Smooth muscle cell of trachea (primary cell): ENCODE results near the gene SHBG. TPM values are rescaled to one million over a fixed set of nuclear protein-coding genes. Genes with fewer than 3 reads are reported as not detected.

ENCODE experiments used
- total RNA-seq: library from RNA; depleted of rRNA; stranded (reverse); fragments of >200 nt; gene quantifications from 2 replicates; pipeline ENCODE4 v1.2.1, GENCODE V29; 2014

Gene SHBG, protein sequence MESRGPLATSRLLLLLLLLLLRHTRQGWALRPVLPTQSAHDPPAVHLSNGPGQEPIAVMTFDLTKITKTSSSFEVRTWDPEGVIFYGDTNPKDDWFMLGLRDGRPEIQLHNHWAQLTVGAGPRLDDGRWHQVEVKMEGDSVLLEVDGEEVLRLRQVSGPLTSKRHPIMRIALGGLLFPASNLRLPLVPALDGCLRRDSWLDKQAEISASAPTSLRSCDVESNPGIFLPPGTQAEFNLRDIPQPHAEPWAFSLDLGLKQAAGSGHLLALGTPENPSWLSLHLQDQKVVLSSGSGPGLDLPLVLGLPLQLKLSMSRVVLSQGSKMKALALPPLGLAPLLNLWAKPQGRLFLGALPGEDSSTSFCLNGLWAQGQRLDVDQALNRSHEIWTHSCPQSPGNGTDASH
- 0.17 and 0.29 TPM in 2 replicates for total RNA-seq

DNA sequence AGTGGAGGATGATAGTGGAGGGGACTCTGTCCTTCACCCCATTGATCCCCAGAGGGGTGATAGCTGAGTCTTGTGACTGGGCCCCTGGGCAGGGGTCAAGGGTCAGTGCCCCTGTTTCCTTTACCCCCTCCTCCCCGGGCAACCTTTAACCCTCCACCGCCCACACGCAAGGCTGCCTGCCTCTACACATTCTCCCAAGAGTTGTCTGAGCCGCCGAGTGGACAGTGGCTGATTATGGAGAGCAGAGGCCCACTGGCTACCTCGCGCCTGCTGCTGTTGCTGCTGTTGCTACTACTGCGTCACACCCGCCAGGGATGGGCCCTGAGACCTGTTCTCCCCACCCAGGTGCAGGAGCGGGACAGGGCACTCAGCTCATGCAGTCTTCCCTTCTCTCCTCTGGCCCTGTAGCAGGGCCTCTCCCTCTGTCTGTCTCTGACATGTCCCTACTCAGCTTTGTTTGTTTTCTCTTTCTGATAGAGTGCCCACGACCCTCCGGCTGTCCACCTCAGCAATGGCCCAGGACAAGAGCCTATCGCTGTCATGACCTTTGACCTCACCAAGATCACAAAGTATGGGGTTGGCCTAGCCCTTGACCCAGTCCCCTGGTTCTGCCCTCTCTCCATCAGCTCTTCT, at the start of gene SHBG:
SHBG (plus strand) TSS at position 197 of the 633 bp plus-strand sequence; CDS start at position 235, 38 bp downstream.

DNA sequence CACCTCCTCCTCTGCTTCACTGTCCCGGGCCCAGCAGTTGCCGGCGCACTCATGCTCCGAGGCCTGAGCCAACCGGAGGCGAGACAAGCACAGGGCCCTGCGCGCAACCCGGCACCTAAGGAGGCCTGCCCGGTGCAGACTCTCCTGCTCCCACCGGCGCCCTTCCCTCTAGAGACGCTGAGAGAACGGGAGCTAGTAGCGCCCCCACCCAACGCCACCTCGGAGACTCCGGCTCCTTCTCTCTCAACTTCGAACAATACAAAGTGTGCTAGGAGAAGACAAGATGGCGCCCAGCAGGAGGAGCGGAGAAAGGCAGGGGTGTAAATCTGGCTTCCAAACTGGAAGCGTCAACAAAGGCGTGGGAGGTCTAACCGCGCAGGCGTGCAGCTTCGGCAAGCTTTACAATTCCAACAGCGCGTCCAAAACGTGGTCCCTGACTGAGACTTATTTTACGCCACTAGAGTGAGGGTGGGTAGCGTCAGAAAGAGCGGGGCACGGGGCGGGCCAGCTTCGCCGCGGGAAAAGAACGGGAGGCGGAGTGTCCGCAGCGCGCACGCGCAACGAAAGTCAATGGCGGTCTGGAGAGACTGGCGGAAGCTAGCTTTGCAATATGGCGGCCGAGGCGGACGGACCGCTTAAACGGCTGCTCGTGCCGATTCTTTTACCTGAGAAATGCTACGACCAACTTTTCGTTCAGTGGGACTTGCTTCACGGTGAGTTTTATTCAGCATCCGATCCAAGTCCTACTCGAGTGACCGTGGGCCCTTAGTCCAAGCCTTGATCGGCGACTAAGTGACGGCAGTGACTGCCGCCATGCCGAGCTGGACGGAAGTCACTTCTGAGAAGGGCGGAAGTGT, 46.5 kb upstream of the SHBG start, which contains the start of gene MPDU1:
MPDU1 (plus strand) TSS at position 600 of the 857 bp plus-strand sequence; CDS start at position 611, 11 bp downstream.

DNA sequence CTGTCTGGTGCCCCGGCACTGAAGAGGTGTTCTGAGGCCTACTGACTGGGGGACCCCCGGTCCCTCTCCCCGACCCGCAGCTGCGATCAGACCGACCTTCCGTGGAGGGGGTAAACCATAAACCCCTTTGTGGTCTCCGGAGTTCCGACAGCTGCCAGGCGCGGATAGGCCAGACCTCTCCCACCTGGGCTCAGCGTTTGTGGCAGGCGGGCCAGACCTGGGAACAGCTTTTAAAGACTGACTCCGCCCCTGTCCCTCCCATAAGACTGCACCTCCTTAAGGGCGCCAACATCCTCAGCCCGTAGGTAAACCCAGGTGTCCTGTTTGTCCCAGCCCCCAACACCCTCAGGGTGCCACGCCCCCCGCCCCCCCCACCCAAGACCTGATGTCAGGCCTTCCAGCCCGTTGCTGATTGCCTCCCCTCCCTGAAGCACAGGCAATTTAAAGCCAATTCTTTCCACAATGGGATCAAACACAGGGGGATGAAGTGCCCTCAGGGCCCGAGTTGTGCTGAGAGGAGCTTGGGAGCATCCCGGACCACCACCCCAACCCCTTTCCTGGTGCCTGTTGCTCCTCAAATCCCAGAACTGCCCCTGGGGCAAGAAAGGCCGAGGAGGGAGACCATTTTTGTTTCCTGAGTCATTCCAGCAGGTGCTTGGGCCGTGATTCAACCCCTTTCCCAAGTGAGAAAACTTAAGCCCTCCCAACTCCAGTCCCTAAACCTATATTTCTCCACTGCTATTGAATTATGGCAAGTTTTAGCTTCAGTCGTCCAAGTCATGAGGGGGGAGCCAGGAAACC, 39.8 kb upstream of the SHBG start, which contains the start of gene SOX15:
SOX15 (minus strand) TSS at position 204 of the 801 bp plus-strand sequence. CDS start 418 bp downstream, outside the sequence.

DNA sequence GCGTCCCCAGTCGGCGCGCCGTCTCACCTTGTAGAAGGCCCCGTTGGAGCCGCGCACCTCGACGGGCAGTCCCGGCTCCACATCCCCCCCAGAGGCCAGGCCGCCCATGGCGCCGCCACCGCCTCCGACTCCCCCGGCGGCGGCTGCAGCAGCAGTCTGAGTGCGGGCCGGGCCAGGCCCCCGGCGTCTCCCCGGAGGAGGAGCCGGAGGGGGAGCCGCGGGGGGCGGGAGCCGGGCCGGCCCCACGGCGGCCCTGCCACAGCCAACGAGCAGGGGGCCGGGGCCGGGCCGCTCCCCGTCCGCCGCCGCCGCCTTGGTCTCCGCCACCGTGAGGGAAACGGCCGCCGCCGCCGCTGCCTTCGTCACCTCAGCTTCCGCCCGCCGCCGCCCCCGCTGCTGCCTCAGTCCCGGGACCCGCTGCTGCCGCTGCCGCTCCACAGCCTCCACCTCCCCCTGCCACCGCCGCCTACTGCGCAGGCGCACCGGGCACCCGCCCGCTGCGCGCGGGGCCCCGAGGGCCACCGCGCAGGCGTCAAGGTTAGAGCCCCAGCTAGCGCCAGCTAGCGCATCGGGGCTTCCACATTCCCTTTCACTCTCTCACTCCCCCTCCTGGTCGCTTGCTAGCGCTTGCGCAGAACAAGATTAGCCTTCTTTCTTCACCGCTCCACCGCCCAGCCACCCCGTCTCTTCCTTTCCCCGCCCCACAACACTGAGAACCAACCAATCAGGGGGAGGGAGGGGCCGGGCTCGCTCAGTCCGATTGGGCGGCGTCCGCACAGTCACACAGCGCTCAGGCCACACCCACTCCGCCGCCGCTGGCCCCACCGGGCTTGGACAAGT, 15.3 kb upstream of the SHBG start, which contains the start of gene FXR2:
FXR2 (minus strand) TSS at position 473 of the 840 bp plus-strand sequence; CDS start at position 108, 365 bp downstream.

DNA sequence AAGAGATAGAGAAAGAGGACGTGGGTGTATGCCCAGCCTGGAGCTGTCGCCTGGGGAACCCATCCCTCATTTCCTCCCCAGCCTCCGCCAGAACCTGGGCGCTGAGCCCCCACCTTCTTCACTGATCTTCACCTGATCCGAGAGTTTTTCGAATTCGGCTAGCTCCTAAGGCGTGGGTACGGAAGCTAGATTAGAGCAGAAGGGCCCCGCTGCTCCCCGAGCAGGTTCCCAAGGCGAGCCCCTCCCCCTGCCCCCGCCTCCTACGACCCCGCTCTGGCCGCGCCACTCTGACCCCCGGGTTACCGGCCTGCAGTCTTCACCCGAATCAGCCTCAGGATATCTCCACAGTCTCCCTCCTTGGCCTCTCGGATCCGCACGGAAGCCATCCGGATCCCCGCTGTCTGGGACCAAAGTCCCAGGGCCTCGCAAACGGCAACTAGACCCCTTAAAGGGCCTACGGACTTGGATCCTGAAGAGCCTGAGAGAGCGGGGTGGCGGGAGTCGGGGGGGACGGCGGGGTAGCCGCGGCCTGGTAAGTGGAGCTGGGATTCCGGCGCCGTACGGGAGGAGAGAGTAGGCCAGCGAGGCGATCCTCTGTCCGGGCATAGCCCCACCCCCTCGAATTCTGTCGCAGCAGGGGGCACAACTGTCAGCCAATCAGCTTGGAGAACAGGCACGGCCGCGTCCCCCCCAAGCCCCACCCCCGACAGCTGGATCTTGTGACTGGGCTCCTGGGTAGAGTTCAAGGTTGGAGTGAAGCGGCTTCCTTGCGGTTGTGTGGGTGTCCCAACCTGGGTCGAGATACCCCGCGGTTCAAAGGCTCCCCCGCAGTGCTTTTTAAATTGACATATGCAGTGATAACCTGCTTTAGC, 2.4 kb upstream of the SHBG start, which contains the start of gene SAT2:
SAT2 (minus strand) TSS at position 572 of the 872 bp plus-strand sequence; CDS start at position 386, 186 bp downstream.

DNA sequence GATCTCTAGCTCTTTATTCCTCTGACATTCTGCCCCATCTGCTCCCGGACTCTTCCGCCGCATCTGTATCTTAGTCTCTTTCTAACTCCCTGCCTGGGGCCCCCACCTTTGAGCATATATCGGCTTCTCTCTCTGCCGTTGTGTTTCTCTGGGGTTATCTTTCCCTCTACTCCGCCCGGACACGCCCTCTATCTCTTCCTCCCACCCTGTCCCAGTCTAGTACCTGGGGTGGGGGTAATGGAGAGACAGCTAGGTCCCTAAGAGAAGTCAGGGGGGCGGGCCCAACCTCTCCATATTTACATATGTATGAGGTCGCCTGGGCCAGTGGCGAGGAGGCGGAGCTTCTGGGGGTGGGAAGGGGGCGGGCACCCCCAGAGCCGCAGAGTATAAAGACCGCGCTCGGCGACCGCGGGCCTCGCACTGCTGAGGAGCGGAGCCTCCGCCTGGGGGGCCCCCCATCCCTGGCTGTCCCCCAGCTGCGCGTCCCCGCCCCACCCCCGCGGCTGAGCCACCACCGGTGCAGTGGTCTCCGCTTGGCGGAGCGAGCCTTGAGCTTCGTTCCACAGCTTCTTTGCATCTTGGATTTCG, 20.7 kb downstream of the SHBG start, which contains the start of gene ATP1B2:
ATP1B2 (plus strand) TSS at position 418 of the 588 bp plus-strand sequence. CDS start 593 bp downstream, outside the sequence.

Other genes starting within 250 kb of the SHBG start
- 0.66 and 0.73 TPM in 2 replicates for gene TNK1, start 249.0 kb upstream of the SHBG start, total RNA-seq
- gene PLSCR3, start 235.6 kb upstream of the SHBG start, total RNA-seq: 38.7 and 48.1 TPM in 2 replicates
- gene TMEM256, start 226.0 kb upstream of the SHBG start, total RNA-seq: 95.8 and 132 TPM in 2 replicates
- gene NLGN2, start 222.3 kb upstream of the SHBG start, total RNA-seq: 16.1 and 18.2 TPM in 2 replicates
- not detected in 2 replicates for gene SPEM1, start 209.8 kb upstream of the SHBG start, total RNA-seq
- not detected in 2 replicates for gene SPEM2, start 204.5 kb upstream of the SHBG start, total RNA-seq
- gene SPEM3, start 201.3 kb upstream of the SHBG start, total RNA-seq: not detected in 2 replicates
- 1.3 and 1.9 TPM in 2 replicates for gene TMEM102, start 194.7 kb upstream of the SHBG start, total RNA-seq
- 0.58 and 2.8 TPM in 2 replicates for gene FGF11, start 190.6 kb upstream of the SHBG start, total RNA-seq
- 6.8 and 10.3 TPM in 2 replicates for gene CHRNB1, start 185.1 kb upstream of the SHBG start, total RNA-seq
- 27.8 and 44.8 TPM in 2 replicates for gene ZBTB4, start 150.5 kb upstream of the SHBG start, total RNA-seq
- not detected in 2 replicates for gene SLC35G6, start 148.7 kb upstream of the SHBG start, total RNA-seq
- gene POLR2A, start 145.8 kb upstream of the SHBG start, total RNA-seq: 104 and 111 TPM in 2 replicates
- gene TNFSF12, start 81.1 kb upstream of the SHBG start, total RNA-seq: 17.0 and 18.4 TPM in 2 replicates
- 2.0 and 2.2 TPM in 2 replicates for gene TNFSF13, start 71.4 kb upstream of the SHBG start, total RNA-seq
- gene SENP3, start 68.2 kb upstream of the SHBG start, total RNA-seq: 59.2 and 68.1 TPM in 2 replicates
- 30.4 and 79.9 TPM in 2 replicates for gene CD68, start 50.5 kb upstream of the SHBG start, total RNA-seq
- gene MPDU1, start 46.3 kb upstream of the SHBG start, total RNA-seq: 94.1 and 137 TPM in 2 replicates
- gene SOX15, start 40.0 kb upstream of the SHBG start, total RNA-seq: 0.66 and 0.73 TPM in 2 replicates
- gene FXR2, start 15.2 kb upstream of the SHBG start, total RNA-seq: 34.9 and 47.3 TPM in 2 replicates
- 43.8 and 45.5 TPM in 2 replicates for gene SAT2, start 2.3 kb upstream of the SHBG start, total RNA-seq
- 0.17 TPM in 1 of 2 replicates, not detected in the other for gene ATP1B2, start 20.8 kb downstream of the SHBG start, total RNA-seq
- gene TP53, start 57.4 kb downstream of the SHBG start, total RNA-seq: 18.3 and 35.4 TPM in 2 replicates
- 3.6 and 6.4 TPM in 2 replicates for gene WRAP53, start 58.3 kb downstream of the SHBG start, total RNA-seq
- gene EFNB3, start 75.1 kb downstream of the SHBG start, total RNA-seq: 0.83 and 1.0 TPM in 2 replicates
- 0.17 and 0.29 TPM in 2 replicates for gene DNAH2, start 87.6 kb downstream of the SHBG start, total RNA-seq
- 5.1 and 7.1 TPM in 2 replicates for gene KDM6B, start 204.1 kb downstream of the SHBG start, total RNA-seq
- gene TMEM88, start 224.9 kb downstream of the SHBG start, total RNA-seq: 0.17 and 0.44 TPM in 2 replicates
- 51.9 and 73.9 TPM in 2 replicates for gene NAA38, start 227.4 kb downstream of the SHBG start, total RNA-seq
- gene CYB5D1, start 227.9 kb downstream of the SHBG start, total RNA-seq: 9.6 and 10.6 TPM in 2 replicates